H1 (cell line): ENCODE results near the gene CCDC73. TPM values are rescaled to one million over a fixed set of nuclear protein-coding genes. Genes with fewer than 3 reads are reported as not detected.
"Not testable (repeated sequence)": the region's sequence is repeated elsewhere in the genome, so short reads cannot be mapped to it uniquely, and the experiment has no call there.

Experiments
- CTCF ChIA-PET: fragments of 300-600 bp; sonication (Branson Sonifier 250); formaldehyde crosslinking; loops from one replicate; lab custom pipeline; 2021; ENCODE audit not compliant: partially characterized antibody; lab: Charles Lee
- POLR2A ChIA-PET: fragments of 300-600 bp; sonication (Branson Sonifier 250); formaldehyde crosslinking; loops from one replicate; lab custom pipeline; 2021; ENCODE audit warnings: inconsistent platforms; ENCODE audit not compliant: partially characterized antibody; lab: Charles Lee
- DNase-seq, 2 experiments: peaks; one replicate each; pipeline versions ENCODE4 v3.0.0 to v3.0.0-alpha.2; 2010 to 2022; ENCODE audit warnings: low spot score in 2 of 2, low read depth in 1 of 2, mixed read lengths in 1 of 2
- FAIRE-seq: peaks from 2 replicates; lab custom pipeline; 2011; peaks lifted over from hg19 to GRCh38; lab: Jason Lieb, UNC
- H2AFZ ChIP-seq: 2 replicates; pipeline ENCODE4 v1.8.1; 2012; ENCODE audit warnings: low read length, inconsistent platforms
- H2AK5ac ChIP-seq: 2 replicates; pipeline ENCODE4 v1.6.1; 2013; ENCODE audit warnings: low read depth, low read length
- H2BK120ac ChIP-seq: replicated peaks from 2 replicates; pipeline ENCODE3; 2013; ENCODE audit warnings: low read depth, low read length, inconsistent platforms
- H2BK12ac ChIP-seq: 2 replicates; pipeline ENCODE4 v1.6.1; 2013; ENCODE audit warnings: low read depth, low read length
- H2BK15ac ChIP-seq: 2 replicates; pipeline ENCODE4 v1.6.1; 2013; ENCODE audit warnings: low read length
- H2BK20ac ChIP-seq: 2 replicates; pipeline ENCODE4 v1.6.1; 2013; ENCODE audit warnings: low read length
- H2BK5ac ChIP-seq: 2 replicates; pipeline ENCODE4 v1.6.1; 2013; ENCODE audit warnings: low read depth, low read length
- H3K14ac ChIP-seq: 2 replicates; pipeline ENCODE4 v1.6.1; 2013; ENCODE audit warnings: inconsistent platforms; ENCODE audit not compliant: insufficient read length
- H3K18ac ChIP-seq: 2 replicates; pipeline ENCODE4 v1.6.1; 2013; ENCODE audit warnings: low read length; ENCODE audit errors: extremely low read depth
- H3K23ac ChIP-seq: 2 replicates; pipeline ENCODE4 v1.6.1; 2013; ENCODE audit warnings: inconsistent platforms; ENCODE audit not compliant: insufficient read length
- H3K23me2 ChIP-seq: 2 replicates; pipeline ENCODE4 v1.6.1; 2013; ENCODE audit warnings: low read depth, low read length
- H3K27ac ChIP-seq: 2 replicates; pipeline ENCODE4 v1.6.1; 2011; ENCODE audit warnings: low read depth, low read length, inconsistent platforms
- H3K27me3 ChIP-seq, 4 experiments: replicated peaks in 1 of 4; 1 replicate in 1 of 4; 2 replicates in 3 of 4; pipeline versions ENCODE4 v1.6.1 to v1.8.1; 2011 to 2013; ENCODE audit warnings: low read length in 3 of 4, mild to moderate bottlenecking in 3 of 4, inconsistent platforms in 2 of 4, mixed read lengths in 2 of 4, moderate library complexity in 1 of 4; ENCODE audit not compliant: control insufficient read depth in 3 of 4, insufficient read depth in 3 of 4; ENCODE audit errors: extremely low read depth in 1 of 4
- H3K36me3 ChIP-seq, 4 experiments: 2 replicates each; pipeline versions ENCODE4 v1.6.1 to v1.8.1; 2011 to 2013; ENCODE audit warnings: mild to moderate bottlenecking in 4 of 4, low read length in 3 of 4, moderate library complexity in 2 of 4, control low read depth in 1 of 4, inconsistent platforms in 1 of 4; ENCODE audit not compliant: insufficient read depth in 4 of 4, control insufficient read depth in 2 of 4
- H3K4ac ChIP-seq: replicated peaks from 2 replicates; pipeline ENCODE3; 2013; ENCODE audit warnings: low read length, low read depth, mixed read lengths, inconsistent platforms; ENCODE audit not compliant: insufficient read length
- H3K4me1 ChIP-seq, 4 experiments: replicated peaks in 1 of 4; 1 replicate in 1 of 4; 2 replicates in 3 of 4; pipeline versions ENCODE4 v1.6.1 to v1.8.1; 2011 to 2013; ENCODE audit warnings: low read length in 3 of 4, inconsistent platforms in 2 of 4, mixed read lengths in 1 of 4; ENCODE audit not compliant: insufficient read depth in 4 of 4, control insufficient read depth in 3 of 4
- H3K4me2 ChIP-seq, 2 experiments: 2 replicates each; pipeline versions ENCODE4 v1.6.1 to v1.8.1; 2011 to 2013; ENCODE audit warnings: low read depth in 2 of 2, low read length in 2 of 2, control low read depth in 1 of 2, inconsistent platforms in 1 of 2, mild to moderate bottlenecking in 1 of 2; ENCODE audit not compliant: insufficient read depth in 1 of 2
- H3K4me3 ChIP-seq, 4 experiments: fragments of 200-600, 300-600 bp in 1 of 4; sonication (generic), shearing (Covaris generic), sonication (Bioruptor Twin) in 1 of 4; 2 replicates each; pipeline versions ENCODE4 v1.5.1 to v1.8.1; 2011 to 2016; ENCODE audit warnings: low read length in 4 of 4, low read depth in 3 of 4, control low read depth in 2 of 4, inconsistent platforms in 2 of 4, mild to moderate bottlenecking in 2 of 4, mixed read lengths in 1 of 4, moderate library complexity in 1 of 4; ENCODE audit not compliant: insufficient read depth in 2 of 4; ENCODE audit errors: extremely low read depth in 1 of 4
- H3K56ac ChIP-seq: replicated peaks from 2 replicates; pipeline ENCODE3; 2013; ENCODE audit warnings: low read depth, mild to moderate bottlenecking, mixed read lengths, low read length, inconsistent platforms; ENCODE audit not compliant: insufficient read length
- H3K79me1 ChIP-seq: 2 replicates; pipeline ENCODE4 v1.6.1; 2013; ENCODE audit warnings: low read depth, low read length, control low read depth
- H3K79me2 ChIP-seq, 2 experiments: 2 replicates each; pipeline versions ENCODE4 v1.6.1 to v1.8.1; 2012 to 2013; ENCODE audit warnings: low read length in 2 of 2, mild to moderate bottlenecking in 2 of 2, inconsistent platforms in 1 of 2; ENCODE audit not compliant: insufficient read depth in 2 of 2, control insufficient read depth in 1 of 2
- H3K9ac ChIP-seq, 4 experiments: replicated peaks in 1 of 4; 1 replicate in 1 of 4; 2 replicates in 3 of 4; pipeline versions ENCODE4 v1.6.1 to v1.8.1; 2011 to 2013; ENCODE audit warnings: low read depth in 3 of 4, low read length in 3 of 4, control low read depth in 2 of 4, mild to moderate bottlenecking in 2 of 4, moderate library complexity in 2 of 4, inconsistent platforms in 1 of 4; ENCODE audit errors: extremely low read depth in 1 of 4
- H3K9me3 ChIP-seq, 2 experiments: 2 replicates each; pipeline versions ENCODE4 v1.6.1 to v1.8.1; 2012 to 2013; ENCODE audit warnings: mild to moderate bottlenecking in 2 of 2, moderate library complexity in 2 of 2, control low read depth in 1 of 2, inconsistent platforms in 1 of 2, low read depth in 1 of 2, low read length in 1 of 2, mixed read lengths in 1 of 2; ENCODE audit not compliant: insufficient read depth in 2 of 2
- H4K20me1 ChIP-seq, 2 experiments: replicated peaks in 1 of 2; 2 replicates each; pipeline versions ENCODE3 to v1.8.1; 2011 to 2013; ENCODE audit warnings: inconsistent platforms in 2 of 2, low read length in 2 of 2, mild to moderate bottlenecking in 1 of 2; ENCODE audit not compliant: insufficient read depth in 2 of 2, control insufficient read depth in 1 of 2
- H4K5ac ChIP-seq: 2 replicates; pipeline ENCODE4 v1.6.1; 2013; ENCODE audit warnings: low read length, low read depth, mixed read lengths, inconsistent platforms; ENCODE audit not compliant: insufficient read length
- H4K8ac ChIP-seq: 2 replicates; pipeline ENCODE4 v1.8.0; 2013; ENCODE audit warnings: mild to moderate bottlenecking, moderate library complexity, low read length, inconsistent platforms; ENCODE audit not compliant: insufficient read depth; ENCODE audit errors: extremely low read depth
- H4K91ac ChIP-seq: replicated peaks from 2 replicates; pipeline ENCODE3; 2013; ENCODE audit warnings: low read length, mixed read lengths, inconsistent platforms; ENCODE audit not compliant: insufficient read length
- CBX5 ChIP-seq: fragments of 300-800, 300-1000 bp; sonication (generic); IDR thresholded peaks from 2 replicates; pipeline ENCODE4 v1.7.1; 2016; ENCODE audit warnings: antibody characterized with exemption, low read length, low read depth
- CHD2 ChIP-seq: IDR thresholded peaks from 2 replicates; pipeline ENCODE4 v1.6.1; 2012; ENCODE audit warnings: low read length, improper control_type of control experiment
- SUZ12 ChIP-seq: fragments of 200-600 bp; sonication (generic); IDR thresholded peaks from 2 replicates; pipeline ENCODE4 v1.6.1; 2012; ENCODE audit warnings: mild to moderate bottlenecking, inconsistent platforms, low read length, moderate library complexity, mixed read lengths
- WGBS, 2 experiments: shearing (Covaris generic) in 1 of 2; methylation state at CpG; one replicate each; pipeline versions ENCODE4 v1.1.6 to v1.1.7; 2013 to 2015; ENCODE audit warnings: low lambda C conversion rate in 2 of 2, mixed read lengths in 2 of 2, inconsistent platforms in 1 of 2, low coverage in 1 of 2, missing lambda C conversion rate in 1 of 2; ENCODE audit not compliant: insufficient replicate concordance in 2 of 2, insufficient coverage in 1 of 2, insufficient read length in 1 of 2; ENCODE audit errors: extremely low coverage in 1 of 2, missing lambda C conversion rate in 1 of 2; 5-methylcytosine and 5-hydroxymethylcytosine counted together
- polyA plus RNA-seq, 7 experiments: library from polyadenylated mRNA; depleted of rRNA in 3 of 7; stranded (reverse) in 5 of 7; unstranded in 2 of 7; fragments of >200 nt in 5 of 7; fragments of 200-250 nt in 2 of 7; gene quantifications; 1 replicate in 5 of 7; 2 replicates in 1 of 7; 4 replicates in 1 of 7; pipeline versions ENCODE4 v1.2.1 to v1.2.3, GENCODE V29; 2011 to 2013; ENCODE audit warnings: missing spikeins in 2 of 7, mixed read lengths in 2 of 7
- total RNA-seq: library from RNA; stranded (reverse); fragmentation: NEBNext Ultra II Directional; extraction: Animal tissue kit (Norgen Biotek cat#: 25700); gene quantifications from 2 replicates; pipeline ENCODE4 v1.2.1, GENCODE V29; 2021

The CCDC73 gene
- total and polyA plus RNA-seq, 2 of the 8 experiments (the other 6 are each of a cell fraction or from before 2014, with no cell fraction given) = not detected

GRCh38 chr11:32826113-32826512, 31.7 kb upstream of the CCDC73 start (continued):
- no peak for TF ChIP-seq SUZ12
- no peak for TF ChIP-seq CBX5
- no peak for TF ChIP-seq CHD2

- H3K79me2 ChIP-seq, H3K23me2 ChIP-seq, H3K9me3 ChIP-seq, H3K23ac ChIP-seq, CTCF ChIA-PET, H3K4me2 ChIP-seq, POLR2A ChIA-PET, H4K8ac ChIP-seq, H2BK20ac ChIP-seq, H4K91ac ChIP-seq, H2BK15ac ChIP-seq, H3K27ac ChIP-seq, H3K18ac ChIP-seq, H2AK5ac ChIP-seq, DNase-seq, H3K79me1 ChIP-seq, H2BK5ac ChIP-seq, H3K4me3 ChIP-seq, H3K56ac ChIP-seq, H2AFZ ChIP-seq, H3K4me1 ChIP-seq, H3K4ac ChIP-seq, H2BK120ac ChIP-seq, H4K5ac ChIP-seq, H4K20me1 ChIP-seq, H2BK12ac ChIP-seq, H3K27me3 ChIP-seq, FAIRE-seq, H3K14ac ChIP-seq, H3K36me3 ChIP-seq, H3K9ac ChIP-seq: not testable (repeated sequence)
- 97% methylated on average over 3 of the region's 3 CpGs; no CpG with 5 or more reads in 1 of the 2 experiments for WGBS, 2 experiments
These were observed 29.2 kb upstream of the CCDC73 start for GRCh38 chr11:32823617-32824016.
